ENCODE measurements around the gene ELFN1. TPM values are rescaled to one million over a fixed set of nuclear protein-coding genes. Genes with fewer than 3 reads are reported as not detected.

ELFN1 gene
- total and polyA plus RNA-seq, 12 donors, result 0.05 to 2.8 (median 0.86) TPM

DNA sequence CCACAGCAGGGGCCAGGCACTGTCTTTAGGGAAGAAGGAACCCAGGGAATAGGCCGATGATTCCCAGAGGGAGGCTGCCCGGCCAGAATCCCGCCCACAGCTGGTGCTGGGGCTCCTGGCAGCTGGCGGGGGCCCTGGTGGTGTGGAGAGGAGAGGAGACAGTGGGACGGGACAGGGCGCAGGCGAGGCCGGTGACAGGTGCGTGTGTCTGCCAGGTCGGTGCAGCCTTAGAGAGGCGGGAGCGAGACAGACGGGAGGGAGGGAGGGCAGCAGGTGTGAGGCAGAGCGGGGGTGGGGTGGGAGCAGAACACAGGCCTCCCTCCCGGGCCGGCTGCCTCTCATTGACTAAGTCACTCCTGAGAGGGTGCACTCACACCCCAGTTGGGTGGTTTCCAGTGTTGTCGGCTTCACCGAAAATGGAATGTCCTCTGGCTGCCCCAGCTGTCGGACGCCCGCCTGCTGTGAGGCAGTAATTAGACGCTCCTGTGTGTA, 55.2 kb downstream of the ELFN1 start:
- intact Hi-C loops (cut with DNase I), result no loop called here
- no peak overlapping the region for H3K4me3 ChIP-seq
- no peaks in the 10 kb centered on the region for H3K27me3 ChIP-seq
- DNase-seq, result no peak
- H3K9me3 ChIP-seq (replicated peaks in 1 of 3), result peaks cover 0 to 10% (median 0%) of the 10 kb centered on the region in 3 donors
- H3K36me3 ChIP-seq (replicated peaks in 1 of 2), result no peaks in the 10 kb centered on the region
- no peak for TF ChIP-seq POLR2A (IDR thresholded peaks at IDR 0.05)
- TF ChIP-seq, protein P1, sequence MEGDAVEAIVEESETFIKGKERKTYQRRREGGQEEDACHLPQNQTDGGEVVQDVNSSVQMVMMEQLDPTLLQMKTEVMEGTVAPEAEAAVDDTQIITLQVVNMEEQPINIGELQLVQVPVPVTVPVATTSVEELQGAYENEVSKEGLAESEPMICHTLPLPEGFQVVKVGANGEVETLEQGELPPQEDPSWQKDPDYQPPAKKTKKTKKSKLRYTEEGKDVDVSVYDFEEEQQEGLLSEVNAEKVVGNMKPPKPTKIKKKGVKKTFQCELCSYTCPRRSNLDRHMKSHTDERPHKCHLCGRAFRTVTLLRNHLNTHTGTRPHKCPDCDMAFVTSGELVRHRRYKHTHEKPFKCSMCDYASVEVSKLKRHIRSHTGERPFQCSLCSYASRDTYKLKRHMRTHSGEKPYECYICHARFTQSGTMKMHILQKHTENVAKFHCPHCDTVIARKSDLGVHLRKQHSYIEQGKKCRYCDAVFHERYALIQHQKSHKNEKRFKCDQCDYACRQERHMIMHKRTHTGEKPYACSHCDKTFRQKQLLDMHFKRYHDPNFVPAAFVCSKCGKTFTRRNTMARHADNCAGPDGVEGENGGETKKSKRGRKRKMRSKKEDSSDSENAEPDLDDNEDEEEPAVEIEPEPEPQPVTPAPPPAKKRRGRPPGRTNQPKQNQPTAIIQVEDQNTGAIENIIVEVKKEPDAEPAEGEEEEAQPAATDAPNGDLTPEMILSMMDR (IDR thresholded peaks at IDR 0.05), result no peak
- H3K27ac ChIP-seq, result no peak overlapping the region
- WGBS, 4 donors, result 71 to 74% (median 72%) methylated on average over 7 to 22 of the region's 22 CpGs
- H3K4me1 ChIP-seq (replicated peaks in 1 of 2), result no peaks in the 10 kb centered on the region

DNA sequence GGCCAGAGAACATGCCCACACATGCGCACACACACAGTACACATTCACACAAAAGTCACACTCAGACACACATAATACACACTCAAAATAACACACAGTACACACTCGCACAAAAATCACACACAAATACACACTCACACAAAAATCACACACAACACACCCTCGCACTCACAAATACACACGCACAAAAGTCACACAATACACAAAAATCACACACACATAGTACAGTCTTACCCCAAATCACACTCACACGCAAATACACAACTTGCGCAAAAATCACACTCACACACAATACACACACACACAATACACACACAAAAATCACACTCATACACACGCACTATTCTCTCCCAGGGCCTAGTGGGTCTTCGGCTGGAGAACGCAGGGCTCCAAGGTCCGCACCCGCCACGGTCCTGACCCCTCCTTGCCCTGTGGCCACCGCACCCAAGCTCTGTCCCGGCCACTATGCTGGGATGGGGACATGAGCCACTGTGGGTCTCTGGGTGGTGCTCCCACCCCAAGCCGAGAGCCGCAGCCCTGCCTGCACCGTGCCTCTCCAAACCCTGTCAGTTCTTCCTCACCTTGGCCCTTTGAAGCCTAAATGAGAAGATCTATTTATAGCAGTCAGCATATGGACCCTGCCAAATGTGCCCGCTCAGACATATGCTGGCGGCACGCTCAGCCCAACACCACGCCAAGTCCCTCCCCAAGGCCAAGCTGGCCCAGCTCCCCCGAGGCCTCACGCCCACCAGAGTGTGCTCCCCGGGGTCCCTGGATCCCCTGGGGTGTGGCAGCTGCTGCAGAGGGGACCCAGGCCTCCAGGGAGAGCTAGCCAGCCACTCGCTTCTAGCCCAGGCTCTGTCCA, 55.9 kb downstream of the ELFN1 start:
- H3K27me3 ChIP-seq, result no peaks in the 10 kb centered on the region
- DNase-seq, result no peak
- no peak for TF ChIP-seq POLR2A (IDR thresholded peaks at IDR 0.05)
- TF ChIP-seq, protein P1 (IDR thresholded peaks at IDR 0.05), result no peak
- no peak overlapping the region for H3K27ac ChIP-seq
- intact Hi-C loops (cut with DNase I), result no loop called here
- H3K4me1 ChIP-seq (replicated peaks in 1 of 2), result no peaks in the 10 kb centered on the region
- peaks cover 0 to 10% (median 0%) of the 10 kb centered on the region in 3 donors for H3K9me3 ChIP-seq (replicated peaks in 1 of 3)
- H3K4me3 ChIP-seq, result no peak overlapping the region
- 66 to 84% (median 74%) methylated on average over 17 to 25 of the region's 25 CpGs for WGBS, 4 donors
- H3K36me3 ChIP-seq (replicated peaks in 1 of 2), result no peaks in the 10 kb centered on the region

DNA sequence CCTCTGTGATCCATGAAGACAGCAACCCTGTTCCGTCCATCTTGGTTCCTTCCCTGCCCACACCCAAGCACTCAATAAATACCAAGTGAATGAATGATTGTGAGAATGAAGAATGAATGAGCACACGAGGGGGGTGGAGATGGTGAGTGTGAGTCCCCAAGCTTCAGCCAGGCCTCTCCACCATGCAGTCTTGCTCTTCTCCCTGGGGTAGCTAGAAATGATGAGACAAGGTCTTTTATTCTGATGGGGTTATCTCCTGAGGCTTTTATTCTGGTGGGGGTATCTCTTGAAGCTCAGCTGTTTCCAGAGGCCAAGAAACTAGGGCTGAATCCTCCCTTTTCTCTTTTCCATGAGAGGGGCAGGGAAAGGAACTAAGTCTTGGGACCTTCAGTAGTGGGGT, 57.0 kb downstream of the ELFN1 start:
- Histone ChIP-seq H3K27ac (no peak overlapping the region), H3K4me1 (replicated peaks in 1 of 2) (no peaks in the 10 kb centered on the region), H3K4me3 (no peak overlapping the region), H3K36me3 (replicated peaks in 1 of 2) (no peaks in the 10 kb centered on the region), H3K27me3 (no peaks in the 10 kb centered on the region), H3K9me3 (replicated peaks in 1 of 3) (peaks cover 0 to 10% (median 0%) of the 10 kb centered on the region in 3 donors)
- WGBS, 4 donors, result 76 to 95% (median 81%) methylated on average over 2 of the region's 2 CpGs
- no peak for DNase-seq
- intact Hi-C loops (cut with DNase I), result no loop called here
- TF ChIP-seq, protein P1 (IDR thresholded peaks at IDR 0.05), result no peak
- TF ChIP-seq POLR2A (IDR thresholded peaks at IDR 0.05), result no peak

DNA sequence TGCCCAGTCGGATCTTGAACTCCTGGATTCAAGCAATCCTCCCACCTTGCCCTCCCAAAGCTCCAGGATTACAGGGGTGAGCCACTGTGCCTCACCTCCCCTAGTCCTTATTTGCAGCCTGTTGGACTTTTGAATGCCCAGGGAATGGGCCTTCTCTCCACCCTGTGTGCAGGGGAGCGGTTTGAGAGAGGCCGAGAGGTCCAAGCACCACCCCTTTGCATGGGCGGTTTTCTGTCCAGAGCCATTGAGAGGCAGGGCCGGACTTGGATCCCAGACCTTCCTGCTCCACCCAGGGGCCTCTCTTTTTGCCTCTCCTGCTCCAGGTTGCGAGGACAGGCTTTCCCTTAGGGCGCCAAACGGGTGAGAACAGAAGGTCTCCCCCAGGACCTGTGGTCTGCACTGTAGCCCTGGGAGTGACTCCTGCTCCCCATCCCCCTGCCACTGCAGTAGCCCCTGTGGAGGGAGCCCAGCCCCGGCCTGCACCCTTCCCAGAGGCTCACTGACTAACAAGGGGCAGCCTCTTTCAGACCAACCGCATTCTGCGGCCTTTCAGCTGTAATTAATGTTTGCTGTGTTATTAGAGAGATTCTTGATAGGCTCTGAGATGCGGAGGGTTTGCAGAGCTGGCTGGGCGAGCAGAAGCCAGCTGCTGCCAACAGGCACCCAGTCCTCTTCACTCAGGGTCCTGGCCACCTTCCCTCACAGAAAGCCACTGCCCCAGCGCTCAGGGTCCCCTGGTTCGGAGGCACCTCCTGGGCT, 57.9 kb downstream of the ELFN1 start:
- TF ChIP-seq, protein P1 (IDR thresholded peaks at IDR 0.05), result no peak
- no peak for TF ChIP-seq POLR2A (IDR thresholded peaks at IDR 0.05)
- no peak for DNase-seq
- intact Hi-C loops (cut with DNase I), result no loop called here
- H3K27ac ChIP-seq, result no peak overlapping the region
- no peaks in the 10 kb centered on the region for H3K4me1 ChIP-seq (replicated peaks in 1 of 2)
- no peaks in the 10 kb centered on the region for H3K36me3 ChIP-seq (replicated peaks in 1 of 2)
- H3K27me3 ChIP-seq, result no peaks in the 10 kb centered on the region
- H3K9me3 ChIP-seq (replicated peaks in 1 of 3), result peaks cover 0 to 10% (median 0%) of the 10 kb centered on the region in 3 donors
- no peak overlapping the region for H3K4me3 ChIP-seq
- 78 to 93% (median 83%) methylated on average over 13 to 15 of the region's 15 CpGs for WGBS, 4 donors
